NCI-H2196 treated with DMSO at 0.1 percent for 48 hours (cell line): Measurements from ENCODE around the gene DAGLB.
"Not testable (repeated sequence)": the region's sequence is repeated elsewhere in the genome, so short reads cannot be mapped to it uniquely, and the experiment has no call there.

ENCODE experiments used
- DNase-seq: peaks from one replicate; lab custom pipeline; 2025; ENCODE audit not compliant: unreplicated experiment; lab: John Stamatoyannopoulos, UW

Gene DAGLB

GRCh38 chr7:6378556-6378955, 69.2 kb downstream of the DAGLB start:
- not testable (repeated sequence) for DNase-seq

- DNase-seq: no peak
Measured at GRCh38 chr7:6376820-6377219, 70.9 kb downstream of the DAGLB start.

GRCh38 chr7:6375348-6376101, 72.2 kb downstream of the DAGLB start:
- no peak for DNase-seq

- no peak for DNase-seq
Measured at GRCh38 chr7:6367701-6368211, 80.0 kb downstream of the DAGLB start.

GRCh38 chr7:6365451-6365850, 82.3 kb downstream of the DAGLB start:
- no peak for DNase-seq

- DNase-seq: no peak
Measured at GRCh38 chr7:6360841-6361240, 86.9 kb downstream of the DAGLB start.

- DNase-seq: no peak
Measured at GRCh38 chr7:6359734-6360133, 88.0 kb downstream of the DAGLB start.
